GM23338 (cell line): ENCODE measurements around the gene DEDD2. TPM values are rescaled to one million over a fixed set of nuclear protein-coding genes. Genes with fewer than 3 reads are reported as not detected.

Source experiments
- ATAC-seq: fragments of 200-7000 bp; cut with Tn5 transposase; 3 replicates; pipeline ENCODE4 v1.9.1; 2020
- DNase-seq: peaks from one replicate; pipeline ENCODE4 v3.0.0-alpha.2; 2015; ENCODE audit warnings: low spot score
- H2AFZ ChIP-seq: fragments of 200-600 bp; sonication (generic); 2 replicates; pipeline ENCODE4 v1.8.0; 2016; ENCODE audit warnings: antibody characterized with exemption, mild to moderate bottlenecking, moderate library complexity
- H3F3A ChIP-seq: fragments of 200-600 bp; sonication (generic); replicated peaks from 2 replicates; pipeline ENCODE4 v1.8.0; 2017; ENCODE audit warnings: antibody characterized with exemption, mixed run types, low read depth
- H3K27ac ChIP-seq: fragments of 200-600 bp; sonication (generic); 2 replicates; pipeline ENCODE4 v1.6.1; 2016; ENCODE audit warnings: low read depth
- H3K27me3 ChIP-seq: fragments of 200-600 bp; sonication (generic); 2 replicates; pipeline ENCODE4 v1.8.0; 2016; ENCODE audit warnings: mild to moderate bottlenecking, mixed run types, moderate library complexity; ENCODE audit not compliant: insufficient read depth
- H3K36me3 ChIP-seq: fragments of 200-600 bp; sonication (generic); 2 replicates; pipeline ENCODE4 v1.8.0; 2016; ENCODE audit warnings: mild to moderate bottlenecking; ENCODE audit not compliant: insufficient read depth
- H3K4me1 ChIP-seq: fragments of 200-600 bp; sonication (generic); 2 replicates; pipeline ENCODE4 v1.8.0; 2016; ENCODE audit warnings: mild to moderate bottlenecking, moderate library complexity; ENCODE audit not compliant: insufficient read depth
- H3K4me2 ChIP-seq: fragments of 200-600 bp; sonication (generic); 2 replicates; pipeline ENCODE4 v1.7.1; 2017; ENCODE audit warnings: mixed run types
- H3K4me3 ChIP-seq: fragments of 200-600 bp; sonication (generic); 2 replicates; pipeline ENCODE4 v1.6.1; 2016; ENCODE audit warnings: mixed run types
- H3K79me2 ChIP-seq: fragments of 200-600 bp; sonication (generic); replicated peaks from 2 replicates; pipeline ENCODE4 v1.8.0; 2017; ENCODE audit warnings: mild to moderate bottlenecking; ENCODE audit not compliant: insufficient read depth
- H3K9me2 ChIP-seq: fragments of 200-600 bp; sonication (generic); 2 replicates; pipeline ENCODE4 v1.8.0; 2017; ENCODE audit not compliant: insufficient read depth
- H4K20me1 ChIP-seq: fragments of 200-600 bp; sonication (generic); replicated peaks from 2 replicates; pipeline ENCODE4 v1.8.0; 2017; ENCODE audit warnings: mild to moderate bottlenecking; ENCODE audit not compliant: insufficient read depth
- H3K27ac Mint-ChIP-seq: 2 replicates; pipeline ENCODE4 v1.8.0; 2020; ENCODE audit warnings: inconsistent platforms, mild to moderate bottlenecking, moderate library complexity, mixed read lengths
- H3K27me3 Mint-ChIP-seq: 3 replicates; pipeline ENCODE4 v1.8.0; 2022; ENCODE audit warnings: low read depth, mild to moderate bottlenecking, moderate library complexity, mixed read lengths, inconsistent platforms; ENCODE audit not compliant: insufficient read depth, poor library complexity
- H3K36me3 Mint-ChIP-seq: 3 replicates; pipeline ENCODE4 v1.8.0; 2021; ENCODE audit warnings: low read depth, mild to moderate bottlenecking, inconsistent platforms, moderate library complexity, mixed read lengths
- H3K4me1 Mint-ChIP-seq: 3 replicates; pipeline ENCODE4 v1.8.0; 2020; ENCODE audit warnings: mild to moderate bottlenecking, inconsistent platforms, mixed read lengths
- H3K4me3 Mint-ChIP-seq: 3 replicates; pipeline ENCODE4 v1.8.0; 2021; ENCODE audit warnings: moderate library complexity, mild to moderate bottlenecking, inconsistent platforms, mixed read lengths
- H3K9me3 Mint-ChIP-seq: 3 replicates; pipeline ENCODE4 v1.8.0; 2020; ENCODE audit warnings: moderate library complexity, mild to moderate bottlenecking, inconsistent platforms, mixed read lengths
- CREB1 ChIP-seq: fragments of 250-450 bp; sonication (Bioruptor Pico); IDR thresholded peaks from 2 replicates; pipeline ENCODE4 v1.5.0; 2020; ENCODE audit warnings: low read depth, mild to moderate bottlenecking, moderate library complexity
- CTCF ChIP-seq, 2 experiments: fragments of 200-600 bp in 1 of 2; sonication (generic) in 1 of 2; conservative IDR thresholded peaks; 2 replicates each; pipeline versions ENCODE4 v1.5.1 to v1.6.1; 2016 to 2017; ENCODE audit warnings: antibody characterized with exemption in 2 of 2, low read depth in 2 of 2, mild to moderate bottlenecking in 2 of 2, moderate library complexity in 1 of 2
- ETS1 ChIP-seq: IDR thresholded peaks from 2 replicates; pipeline ENCODE4 v1.6.1; 2016; ENCODE audit warnings: antibody characterized with exemption
- EZH2 ChIP-seq: fragments of 200-600 bp; sonication (generic); IDR thresholded peaks from one replicate; pipeline ENCODE4 v1.8.0; 2017; ENCODE audit warnings: antibody characterized with exemption, mild to moderate bottlenecking, low read depth; ENCODE audit not compliant: unreplicated experiment
- EZH2phosphoT487 ChIP-seq: fragments of 200-600 bp; sonication (generic); IDR thresholded peaks from one replicate; pipeline ENCODE4 v1.8.1; 2018; ENCODE audit warnings: antibody characterized with exemption; ENCODE audit not compliant: unreplicated experiment
- JUNB ChIP-seq: IDR thresholded peaks from one replicate; pipeline ENCODE4 v1.6.1; 2016; ENCODE audit warnings: antibody characterized with exemption; ENCODE audit not compliant: unreplicated experiment
- NANOG ChIP-seq: IDR thresholded peaks from 2 replicates; pipeline ENCODE4 v1.6.1; 2016; ENCODE audit warnings: antibody characterized with exemption, borderline replicate concordance
- POLR2AphosphoS5 ChIP-seq: IDR thresholded peaks from 2 replicates; pipeline ENCODE4 v1.6.1; 2016; ENCODE audit warnings: antibody characterized with exemption, low read depth
- REST ChIP-seq: IDR thresholded peaks from one replicate; pipeline ENCODE4 v1.6.1; 2018; ENCODE audit warnings: antibody characterized with exemption; ENCODE audit not compliant: unreplicated experiment
- STAT1 ChIP-seq: IDR thresholded peaks from one replicate; pipeline ENCODE4 v1.6.1; 2016; ENCODE audit warnings: antibody characterized with exemption; ENCODE audit not compliant: unreplicated experiment
- ZNF114 ChIP-seq: fragments of 250-450 bp; sonication (Bioruptor Pico); IDR thresholded peaks from 2 replicates; pipeline ENCODE4 v1.5.0; 2020; ENCODE audit warnings: mild to moderate bottlenecking, moderate library complexity
- ZNF331 ChIP-seq: fragments of 250-450 bp; sonication (Bioruptor Pico); IDR thresholded peaks from 2 replicates; pipeline ENCODE4 v1.5.0; 2020; ENCODE audit warnings: low read depth, mild to moderate bottlenecking, moderate library complexity
- ZNF462 ChIP-seq: fragments of 250-450 bp; sonication (Bioruptor Pico); IDR thresholded peaks from 2 replicates; pipeline ENCODE4 v1.5.0; 2020; ENCODE audit warnings: mild to moderate bottlenecking, moderate library complexity
- polyA plus RNA-seq: library from polyadenylated mRNA; unstranded; fragments of >200 nt; fragmentation: Nextera tagmentation; extraction: Ambion mirVana; gene quantifications from 2 replicates; pipeline ENCODE4 v1.2.1, GENCODE V29; 2016
- total RNA-seq: library from RNA; depleted of rRNA; stranded (reverse); fragments of >200 nt; shearing (Covaris generic); gene quantifications from 2 replicates; pipeline ENCODE4 v1.2.3, GENCODE V29; 2014

Gene DEDD2
- total and polyA plus RNA-seq, 2 experiments from 2014 or later, result 23.4 to 63.0 TPM

- no peak for TF ChIP-seq ZNF114 (CRISPR knock-in tag)
- no peak for TF ChIP-seq NANOG
- no peak for TF ChIP-seq JUNB
- TF ChIP-seq ZNF331 (CRISPR knock-in tag), result no peak
Measured at GRCh38 chr19:42191330-42191729, 26.1 kb downstream of the DEDD2 start (continued).

GRCh38 chr19:42189133-42189532, 28.3 kb downstream of the DEDD2 start:
- no peaks in the 10 kb centered on the region for H3F3A ChIP-seq
- no peak overlapping the region for H3K4me3 ChIP-seq
- H3K9me2 ChIP-seq, result no peaks in the 10 kb centered on the region
- no peaks in the 10 kb centered on the region for H3K36me3 ChIP-seq
- Mint-ChIP-seq H3K36me3 (peaks cover 8% of the 10 kb centered on the region), H3K9me3 (peaks cover 13% of the 10 kb centered on the region), H3K27ac (no peak overlapping the region), H3K4me3 (no peak overlapping the region), H3K27me3 (peaks cover 3% of the 10 kb centered on the region), H3K4me1 (peaks cover 13% of the 10 kb centered on the region)
- ATAC-seq (no peak), DNase-seq (no peak)
- H3K4me1 ChIP-seq, result no peaks in the 10 kb centered on the region
- H2AFZ ChIP-seq, result no peak overlapping the region
- no peak overlapping the region for H3K27ac ChIP-seq
- no peaks in the 10 kb centered on the region for H3K79me2 ChIP-seq
- no peaks in the 10 kb centered on the region for H3K27me3 ChIP-seq
- no peaks in the 10 kb centered on the region; the same call in 1 of the 2 replicates for H4K20me1 ChIP-seq
- no peak for TF ChIP-seq EZH2
- TF ChIP-seq STAT1, result no peak
- no peak for TF ChIP-seq ZNF331 (CRISPR knock-in tag)
- TF ChIP-seq ZNF114 (CRISPR knock-in tag), result no peak
- TF ChIP-seq REST, result no peak
- TF ChIP-seq JUNB, result no peak
- no peak for TF ChIP-seq NANOG
- TF ChIP-seq POLR2AphosphoS5, result no peak
- TF ChIP-seq CREB1 (CRISPR knock-in tag), result no peak
- TF ChIP-seq ZNF462 (CRISPR knock-in tag), result no peak
- no peak for TF ChIP-seq EZH2phosphoT487
- TF ChIP-seq ETS1, result no peak
- TF ChIP-seq CTCF (conservative IDR thresholded peaks at IDR 0.05; ENCODE audit: low read depth in 2 of 2), result no peak
- no peak overlapping the region for H3K4me2 ChIP-seq
